HG02763 (cell line): ENCODE results near the gene AP1AR.
"Not testable (repeated sequence)": the region's sequence is repeated elsewhere in the genome, so short reads cannot be mapped to it uniquely, and the experiment has no call there.

Experiments
- ATAC-seq: cut with Tn5 transposase; IDR thresholded peaks from one replicate; pipeline ENCODE4 v1.9.1; 2021; ENCODE audit warnings: mild to moderate bottlenecking, moderate library complexity; ENCODE audit not compliant: unreplicated experiment

Gene AP1AR

GRCh38 chr4:112309263-112309791, 77.7 kb downstream of the AP1AR start:
- not testable (repeated sequence) for ATAC-seq

GRCh38 chr4:112311516-112311915, 79.9 kb downstream of the AP1AR start:
- no peak for ATAC-seq

- ATAC-seq = peak; percentile 98
Measured at GRCh38 chr4:112312610-112313239, 81.1 kb downstream of the AP1AR start.

- ATAC-seq = no peak
Measured at GRCh38 chr4:112315446-112315845, 83.9 kb downstream of the AP1AR start.

GRCh38 chr4:112316360-112316759, 84.8 kb downstream of the AP1AR start:
- ATAC-seq = no peak

GRCh38 chr4:112318239-112319142, 86.9 kb downstream of the AP1AR start:
- ATAC-seq = peak; percentile 97
